Mammary epithelial cell (primary cell): ENCODE results near the gene HAO2.

ENCODE experiments used
- CTCF ChIP-seq, 2 donors: IDR thresholded peaks in 1 of 2; conservative IDR thresholded peaks in 1 of 2; 2 replicates each; pipeline ENCODE4 v1.5.1; 2011 to 2012; ENCODE audit warnings: inconsistent platforms in 2 of 2, low read length in 2 of 2, mild to moderate bottlenecking in 2 of 2, control low read depth in 1 of 2, low read depth in 1 of 2; ENCODE audit not compliant: insufficient read depth in 1 of 2; ENCODE audit errors: extremely low read depth in 1 of 2
- EZH2 ChIP-seq: IDR thresholded peaks from 2 replicates; pipeline ENCODE4 v1.6.1; 2012; ENCODE audit warnings: low read length, inconsistent platforms, borderline replicate concordance

GRCh38 chr1:119404736-119405135, 36.2 kb downstream of the HAO2 start:
- TF ChIP-seq CTCF (conservative IDR thresholded peaks at IDR 0.05 in 1 of 2, IDR thresholded peaks at IDR 0.05 in 1 of 2; ENCODE audit: extremely low read depth in 1 of 2, insufficient read depth in 1 of 2, low read depth in 1 of 2, low read length in 2 of 2) (no peak), EZH2 (no peak)
